Adipocyte (in vitro differentiated cells): ENCODE results near the gene PDE4D.

Experiments used
- DNase-seq: peaks from one replicate; pipeline ENCODE4 v3.0.0-alpha.2; 2015; ENCODE audit warnings: low read depth
- H3K27me3 ChIP-seq: replicated peaks from 2 replicates; pipeline ENCODE4 v1.7.0; 2013; ENCODE audit warnings: mild to moderate bottlenecking, low read length, moderate library complexity; ENCODE audit not compliant: control insufficient read depth, insufficient read depth
- H3K36me3 ChIP-seq: 2 replicates; pipeline ENCODE4 v1.7.0; 2013; ENCODE audit warnings: low read length, mild to moderate bottlenecking, moderate library complexity; ENCODE audit not compliant: control insufficient read depth, insufficient read depth, severe bottlenecking
- H3K4me1 ChIP-seq: 2 replicates; pipeline ENCODE4 v1.7.0; 2013; ENCODE audit warnings: mild to moderate bottlenecking, low read length, moderate library complexity; ENCODE audit not compliant: control insufficient read depth, insufficient read depth
- H3K4me3 ChIP-seq: 2 replicates; pipeline ENCODE4 v1.7.0; 2013; ENCODE audit warnings: mild to moderate bottlenecking, low read length, moderate library complexity
- H3K9ac ChIP-seq: 2 replicates; pipeline ENCODE4 v1.7.0; 2013; ENCODE audit warnings: mild to moderate bottlenecking, low read length, moderate library complexity
- H3K9me3 ChIP-seq: 2 replicates; pipeline ENCODE4 v1.7.0; 2013; ENCODE audit warnings: mild to moderate bottlenecking, low read length, moderate library complexity; ENCODE audit not compliant: control insufficient read depth

Gene PDE4D

GRCh38 chr5:59104400-59105127, 789.0 kb downstream of the PDE4D start:
- H3K4me1 ChIP-seq: no peaks in the 10 kb centered on the region
- H3K9me3 ChIP-seq: no peaks in the 10 kb centered on the region
- no peak overlapping the region for H3K9ac ChIP-seq
- no peak for DNase-seq
- H3K4me3 ChIP-seq: no peak overlapping the region
- no peaks in the 10 kb centered on the region for H3K27me3 ChIP-seq
- H3K36me3 ChIP-seq: no peaks in the 10 kb centered on the region

GRCh38 chr5:59103303-59103702, 790.2 kb downstream of the PDE4D start:
- Histone ChIP-seq H3K4me3 (no peak overlapping the region), H3K36me3 (no peaks in the 10 kb centered on the region), H3K4me1 (no peaks in the 10 kb centered on the region), H3K9ac (no peak overlapping the region), H3K27me3 (no peaks in the 10 kb centered on the region), H3K9me3 (no peaks in the 10 kb centered on the region)
- DNase-seq: no peak

DNA sequence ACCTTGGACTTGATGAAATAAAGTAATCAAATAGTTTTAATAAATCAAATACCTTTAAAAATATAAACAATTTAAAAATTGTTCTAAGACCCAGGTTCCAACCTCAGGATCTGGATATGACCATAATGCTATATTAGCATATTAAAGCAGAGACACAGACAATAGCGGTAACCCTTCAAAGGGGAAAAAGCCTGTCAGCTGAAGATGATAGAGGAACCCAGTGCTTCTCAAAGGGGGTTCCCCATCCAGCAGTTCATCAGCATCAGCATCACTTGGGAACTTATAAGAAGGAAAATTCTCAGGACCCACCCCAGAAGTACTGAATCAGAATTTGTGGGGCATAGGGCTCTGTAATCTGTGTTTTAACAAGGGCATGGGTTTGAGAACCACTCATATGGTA, 791.1 kb downstream of the PDE4D start:
- Histone ChIP-seq H3K9me3 (no peaks in the 10 kb centered on the region), H3K9ac (no peak overlapping the region), H3K36me3 (no peaks in the 10 kb centered on the region), H3K4me1 (no peaks in the 10 kb centered on the region), H3K4me3 (no peak overlapping the region), H3K27me3 (no peaks in the 10 kb centered on the region)
- DNase-seq: no peak

DNA sequence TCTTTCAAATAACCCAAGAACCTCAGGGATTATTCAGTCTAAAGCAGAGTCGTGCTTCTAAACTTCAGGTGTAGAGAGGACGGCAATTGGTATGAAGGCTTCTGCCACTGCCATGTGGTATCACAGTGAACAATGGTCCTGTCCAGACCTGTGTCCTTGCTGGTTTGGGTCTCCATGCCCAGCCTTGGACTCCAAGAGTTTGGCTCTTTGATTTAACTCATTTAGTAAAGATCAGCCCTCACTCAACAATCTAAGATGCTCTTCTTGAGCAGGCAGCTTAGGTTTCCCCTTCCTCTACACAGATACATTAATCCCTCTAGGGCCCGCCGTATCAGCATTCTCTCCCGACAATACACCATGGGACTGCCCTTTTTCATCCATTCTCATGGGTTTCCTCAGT, 792.7 kb downstream of the PDE4D start:
- DNase-seq: no peak
- no peak overlapping the region for H3K9ac ChIP-seq
- no peaks in the 10 kb centered on the region for H3K27me3 ChIP-seq
- H3K36me3 ChIP-seq: no peaks in the 10 kb centered on the region
- H3K4me1 ChIP-seq: peaks cover 1% of the 10 kb centered on the region
- no peaks in the 10 kb centered on the region for H3K9me3 ChIP-seq
- H3K4me3 ChIP-seq: no peak overlapping the region

- Histone ChIP-seq H3K27me3 (no peaks in the 10 kb centered on the region), H3K9ac (no peak overlapping the region), H3K9me3 (no peaks in the 10 kb centered on the region), H3K4me3 (no peak overlapping the region), H3K36me3 (no peaks in the 10 kb centered on the region), H3K4me1 (peaks cover 10% of the 10 kb centered on the region)
- no peak for DNase-seq
Measured at GRCh38 chr5:59099995-59100345, 793.6 kb downstream of the PDE4D start.

DNA sequence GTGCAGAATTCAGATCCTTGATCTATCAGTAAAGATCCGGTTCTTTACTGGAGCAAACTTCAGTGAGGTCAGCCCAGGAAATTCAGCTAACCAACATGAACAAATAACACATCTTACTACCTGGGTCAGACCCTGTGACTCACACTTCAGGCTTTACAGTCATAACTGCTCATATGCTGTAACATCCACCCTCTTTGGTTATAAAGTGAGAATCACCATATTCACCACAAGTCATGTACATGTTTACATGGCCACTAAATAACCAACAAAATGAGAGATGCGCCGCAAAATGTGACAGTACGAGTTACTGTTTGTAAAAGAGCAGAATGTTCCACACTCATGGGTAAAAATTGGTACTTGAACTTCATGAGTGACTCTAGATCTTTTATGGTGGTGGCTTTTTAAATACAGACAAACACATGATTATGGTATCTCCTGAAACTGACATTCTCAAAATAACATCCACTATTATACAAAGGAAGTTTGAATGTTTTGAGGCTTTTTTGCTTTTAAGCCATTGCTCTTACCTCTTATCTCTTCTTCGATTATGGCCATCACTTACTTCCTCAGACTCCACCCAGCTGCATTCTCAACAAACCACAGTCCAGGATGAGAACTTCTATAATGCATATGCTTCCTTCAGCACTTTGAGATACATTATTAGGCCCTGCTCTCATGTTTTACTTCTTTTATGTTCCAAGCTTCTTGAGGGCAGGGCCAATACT, 794.1 kb downstream of the PDE4D start:
- H3K4me3 ChIP-seq: no peak overlapping the region
- no peaks in the 10 kb centered on the region for H3K36me3 ChIP-seq
- H3K27me3 ChIP-seq: no peaks in the 10 kb centered on the region
- peaks cover 14% of the 10 kb centered on the region for H3K4me1 ChIP-seq
- DNase-seq: peak; percentile 28
- H3K9ac ChIP-seq: no peak overlapping the region
- H3K9me3 ChIP-seq: no peaks in the 10 kb centered on the region

- Histone ChIP-seq H3K9ac (no peak overlapping the region), H3K4me3 (no peak overlapping the region), H3K36me3 (no peaks in the 10 kb centered on the region), H3K4me1 (peaks cover 14% of the 10 kb centered on the region), H3K9me3 (no peaks in the 10 kb centered on the region), H3K27me3 (no peaks in the 10 kb centered on the region)
- no peak for DNase-seq
Measured at GRCh38 chr5:59098743-59099142, 794.8 kb downstream of the PDE4D start.

GRCh38 chr5:59097712-59098111, 795.8 kb downstream of the PDE4D start:
- Histone ChIP-seq H3K4me1 (peaks cover 14% of the 10 kb centered on the region), H3K9ac (no peak overlapping the region), H3K9me3 (no peaks in the 10 kb centered on the region), H3K36me3 (no peaks in the 10 kb centered on the region), H3K4me3 (no peak overlapping the region), H3K27me3 (no peaks in the 10 kb centered on the region)
- no peak for DNase-seq

- Histone ChIP-seq H3K4me3 (no peak overlapping the region), H3K36me3 (no peaks in the 10 kb centered on the region), H3K4me1 (peaks cover 14% of the 10 kb centered on the region), H3K9ac (no peak overlapping the region), H3K9me3 (no peaks in the 10 kb centered on the region), H3K27me3 (no peaks in the 10 kb centered on the region)
- DNase-seq: peak; percentile 47
Measured at GRCh38 chr5:59097116-59097515, 796.4 kb downstream of the PDE4D start.

GRCh38 chr5:59095480-59095879, 798.0 kb downstream of the PDE4D start:
- peak overlapping the region; percentile 11 for H3K9ac ChIP-seq
- peak overlapping the region; percentile 28 for H3K4me3 ChIP-seq
- no peaks in the 10 kb centered on the region for H3K36me3 ChIP-seq
- no peaks in the 10 kb centered on the region for H3K9me3 ChIP-seq
- DNase-seq: peak; percentile 69
- H3K27me3 ChIP-seq: no peaks in the 10 kb centered on the region
- H3K4me1 ChIP-seq: peaks cover 14% of the 10 kb centered on the region

GRCh38 chr5:59094864-59095263, 798.7 kb downstream of the PDE4D start:
- DNase-seq: no peak
- H3K9ac ChIP-seq: no peak overlapping the region
- H3K4me1 ChIP-seq: peaks cover 14% of the 10 kb centered on the region
- no peaks in the 10 kb centered on the region for H3K27me3 ChIP-seq
- no peaks in the 10 kb centered on the region for H3K36me3 ChIP-seq
- H3K4me3 ChIP-seq: no peak overlapping the region
- no peaks in the 10 kb centered on the region for H3K9me3 ChIP-seq
